SIG-M5 treated with dmso at 0.1 percent for 504 hours (cell line): ENCODE measurements around the gene RBBP5.
"Not testable (repeated sequence)": the region's sequence is repeated elsewhere in the genome, so short reads cannot be mapped to it uniquely, and the experiment has no call there.

Experiments used
- DNase-seq: peaks from one replicate; lab custom pipeline; 2025; ENCODE audit not compliant: unreplicated experiment; lab: John Stamatoyannopoulos, UW

RBBP5 gene, protein sequence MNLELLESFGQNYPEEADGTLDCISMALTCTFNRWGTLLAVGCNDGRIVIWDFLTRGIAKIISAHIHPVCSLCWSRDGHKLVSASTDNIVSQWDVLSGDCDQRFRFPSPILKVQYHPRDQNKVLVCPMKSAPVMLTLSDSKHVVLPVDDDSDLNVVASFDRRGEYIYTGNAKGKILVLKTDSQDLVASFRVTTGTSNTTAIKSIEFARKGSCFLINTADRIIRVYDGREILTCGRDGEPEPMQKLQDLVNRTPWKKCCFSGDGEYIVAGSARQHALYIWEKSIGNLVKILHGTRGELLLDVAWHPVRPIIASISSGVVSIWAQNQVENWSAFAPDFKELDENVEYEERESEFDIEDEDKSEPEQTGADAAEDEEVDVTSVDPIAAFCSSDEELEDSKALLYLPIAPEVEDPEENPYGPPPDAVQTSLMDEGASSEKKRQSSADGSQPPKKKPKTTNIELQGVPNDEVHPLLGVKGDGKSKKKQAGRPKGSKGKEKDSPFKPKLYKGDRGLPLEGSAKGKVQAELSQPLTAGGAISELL

DNA sequence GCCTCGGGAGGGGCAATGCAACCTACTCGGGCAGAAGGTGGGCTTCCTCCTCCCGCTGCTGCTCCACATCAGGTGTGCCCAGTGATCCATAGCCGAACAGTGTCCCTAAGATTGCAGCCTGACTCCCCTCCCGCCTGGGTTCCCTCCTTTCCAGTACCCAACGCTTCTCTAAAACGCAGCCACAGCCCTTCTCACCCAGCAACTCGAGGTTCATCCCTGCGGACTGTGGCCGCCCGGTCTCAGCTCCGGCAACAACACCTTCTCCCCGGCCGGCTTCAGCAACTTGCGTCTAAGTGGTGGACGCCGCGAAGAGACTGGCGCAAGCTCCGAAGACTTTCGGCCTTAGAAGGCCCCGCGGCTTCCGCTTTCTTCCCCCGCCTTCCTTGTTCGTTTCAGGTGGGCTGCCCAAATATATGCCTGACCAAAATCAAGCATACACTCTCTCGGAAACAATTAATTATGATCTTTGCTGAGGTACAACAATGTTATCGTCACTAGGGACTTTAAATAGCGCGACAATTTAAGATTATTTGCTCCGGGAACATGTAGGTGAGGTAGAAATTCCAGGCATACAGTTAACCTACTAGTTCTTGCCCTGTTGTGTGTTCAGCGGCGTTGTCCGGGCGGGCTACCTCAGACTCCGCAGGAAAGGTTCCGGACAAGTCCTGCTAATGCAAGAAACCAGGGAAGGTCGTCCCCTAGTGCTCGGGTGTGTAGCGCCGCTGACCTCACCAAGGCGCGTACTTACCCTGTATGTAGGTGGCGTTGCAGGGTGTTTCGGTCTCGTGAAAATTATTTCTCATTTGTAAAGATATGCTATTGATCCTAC is at the start of gene RBBP5:
TSS of gene RBBP5 (minus strand) at position 319 of the 829 bp plus-strand sequence. CDS start at position 214, 105 bp downstream.
- peak; percentile 100 for DNase-seq

DNA sequence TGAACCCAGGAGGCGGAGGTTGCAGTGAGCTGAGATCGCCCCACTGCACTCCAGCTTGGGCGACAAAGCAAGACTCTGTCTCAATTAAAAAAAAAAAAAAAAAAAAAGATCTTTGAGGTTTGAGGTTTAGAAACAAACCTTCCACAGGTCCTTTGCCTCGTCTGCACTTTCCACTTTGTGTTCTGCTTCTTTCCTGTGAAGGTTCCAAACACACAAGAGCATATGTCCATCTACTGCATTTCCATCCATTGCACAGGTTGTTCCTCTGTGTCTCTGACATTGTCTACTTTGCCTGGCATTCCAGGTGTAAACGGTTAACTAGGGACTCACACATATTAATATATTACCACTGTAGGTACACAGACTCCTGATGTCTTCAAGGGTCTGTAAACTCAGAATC is 49.6 kb upstream of the RBBP5 start:
- no peak for DNase-seq

DNA sequence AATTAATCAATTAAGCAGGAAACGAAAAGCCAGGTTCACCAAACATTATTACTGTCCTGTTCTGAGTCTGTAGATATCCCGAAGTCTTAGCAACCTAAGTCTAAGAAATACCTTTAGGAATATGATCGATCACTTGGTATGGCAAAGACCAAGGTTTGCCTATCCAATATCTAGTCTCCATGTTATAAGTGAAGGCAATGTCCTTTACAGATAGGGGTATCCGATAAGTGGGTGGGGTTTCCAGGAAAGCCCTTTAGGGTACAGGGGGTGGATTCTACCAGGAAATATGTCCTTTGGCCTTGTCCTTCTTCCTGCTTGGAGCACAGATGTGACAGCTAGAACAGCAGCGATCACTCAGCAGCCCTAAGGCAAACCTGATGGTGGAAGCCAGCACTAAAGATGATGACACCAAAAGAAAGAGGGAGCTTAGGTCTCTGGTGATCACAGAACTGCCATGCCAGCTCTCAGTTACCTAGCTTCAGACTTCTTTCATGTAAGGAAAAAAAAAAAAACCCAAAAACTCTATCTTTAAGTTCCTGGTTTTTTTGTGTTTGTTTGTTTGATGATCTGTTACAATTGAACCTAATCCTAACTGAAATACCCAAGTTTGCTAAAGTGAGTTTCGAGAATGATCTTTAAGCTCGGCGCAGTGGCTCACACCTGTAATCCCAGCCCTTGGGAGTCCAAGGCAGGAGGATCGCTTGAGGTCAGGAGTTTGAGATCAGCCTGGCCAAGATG is 48.9 kb upstream of the RBBP5 start:
- no peak for DNase-seq

DNA sequence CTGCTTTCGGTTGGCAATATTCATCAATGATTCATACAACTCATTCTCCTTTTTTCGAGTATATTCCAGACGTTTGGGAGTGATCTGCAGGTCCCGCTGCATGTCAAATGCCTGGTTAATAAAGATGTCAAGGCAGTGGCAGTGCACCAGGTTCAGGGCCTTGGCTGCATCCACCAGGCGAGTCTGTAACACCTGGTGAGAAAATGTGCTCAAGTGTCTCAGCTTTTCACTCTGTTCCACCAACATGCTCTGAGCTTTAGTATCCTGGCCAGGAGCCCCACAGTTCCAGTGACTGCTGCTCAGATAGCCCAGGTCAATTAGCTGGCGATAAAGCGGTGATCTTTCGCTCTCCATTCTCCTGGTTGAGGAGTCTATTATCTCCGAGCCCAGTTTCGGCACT is 47.5 kb upstream of the RBBP5 start:
- DNase-seq, result no peak

DNA sequence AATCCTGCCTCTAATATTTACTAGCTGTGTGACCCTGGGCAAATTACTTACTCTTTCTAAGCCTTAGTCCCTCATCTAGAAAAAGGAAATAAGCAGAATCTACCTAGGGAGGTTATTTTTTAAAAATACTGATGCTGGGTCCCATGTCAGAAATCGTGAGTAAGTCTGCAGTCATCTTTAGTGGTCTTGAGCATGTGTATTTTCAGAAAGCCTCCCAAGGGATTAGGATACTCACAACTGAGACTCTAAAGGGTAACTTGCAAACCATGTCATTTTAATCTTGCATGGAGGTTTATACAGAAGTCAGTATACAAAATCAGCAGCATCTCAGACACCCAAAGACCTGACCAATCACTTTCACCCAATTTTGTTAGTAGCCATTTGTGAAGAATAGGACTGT is 46.5 kb upstream of the RBBP5 start:
- DNase-seq, result no peak

DNA sequence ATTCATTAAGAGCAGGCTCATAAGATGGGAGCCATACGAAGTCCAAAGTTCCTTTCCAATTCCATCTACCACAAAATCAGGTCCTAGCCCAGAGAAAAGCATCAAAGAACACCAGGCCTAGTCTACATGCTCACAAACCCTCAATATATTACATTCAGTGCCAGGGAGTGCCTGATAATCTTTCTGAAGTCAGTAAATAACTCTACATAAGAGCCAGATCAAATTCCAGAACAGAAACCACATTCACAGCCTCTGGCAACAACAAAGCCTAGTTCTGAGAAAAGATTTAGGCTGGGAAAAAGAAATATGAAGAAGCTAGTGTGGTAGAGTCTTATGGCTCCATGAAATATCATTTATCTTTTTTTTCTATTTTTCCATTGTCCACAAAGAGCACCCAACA is 40.5 kb upstream of the RBBP5 start:
- DNase-seq, result no peak

DNA sequence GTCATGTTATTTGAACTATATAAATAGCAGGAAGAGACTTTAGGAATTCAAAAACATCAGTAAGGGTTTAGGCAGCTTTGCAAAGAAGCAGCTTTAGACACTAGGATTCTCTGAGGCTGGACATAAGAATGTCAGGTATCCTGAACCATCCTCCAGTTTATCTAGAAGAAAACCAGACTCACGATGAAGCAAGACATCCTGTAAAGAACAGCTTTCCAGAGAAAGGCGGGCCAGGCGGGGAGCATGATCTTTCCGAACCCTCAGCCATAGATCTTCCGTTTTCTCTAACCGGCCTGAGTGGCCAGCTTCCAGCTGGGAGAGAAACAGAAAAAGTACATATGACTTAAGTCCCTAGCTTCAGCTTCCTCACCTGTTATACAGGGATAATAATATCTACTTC is 39.3 kb upstream of the RBBP5 start:
- no peak for DNase-seq

DNA sequence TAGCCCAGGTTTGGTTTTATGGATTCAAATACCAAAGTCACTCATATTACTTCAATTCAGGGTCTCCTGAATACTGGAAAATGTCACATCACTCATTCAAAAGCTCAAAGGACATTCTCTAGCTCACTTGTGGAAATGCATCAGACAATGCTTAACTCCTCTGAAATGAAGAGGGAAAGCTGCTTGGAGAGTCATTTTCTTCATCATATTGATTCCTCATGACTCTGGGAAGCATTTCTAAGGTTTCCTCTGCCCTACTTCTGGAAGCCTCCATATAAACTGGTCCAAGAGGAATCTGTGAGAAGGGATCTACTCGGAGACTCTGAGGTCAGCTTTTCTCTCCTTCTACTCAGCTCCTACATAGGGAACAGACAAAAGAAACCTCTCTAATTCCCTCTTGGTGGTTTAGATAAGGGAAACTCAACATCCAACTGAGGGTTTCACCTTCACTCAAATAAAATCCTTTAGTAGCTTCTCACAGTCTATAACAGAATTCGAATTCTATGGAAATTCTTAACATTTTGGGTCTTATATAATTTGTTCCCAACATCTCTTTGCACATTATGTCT is 36.4 kb upstream of the RBBP5 start:
- DNase-seq, result no peak

DNA sequence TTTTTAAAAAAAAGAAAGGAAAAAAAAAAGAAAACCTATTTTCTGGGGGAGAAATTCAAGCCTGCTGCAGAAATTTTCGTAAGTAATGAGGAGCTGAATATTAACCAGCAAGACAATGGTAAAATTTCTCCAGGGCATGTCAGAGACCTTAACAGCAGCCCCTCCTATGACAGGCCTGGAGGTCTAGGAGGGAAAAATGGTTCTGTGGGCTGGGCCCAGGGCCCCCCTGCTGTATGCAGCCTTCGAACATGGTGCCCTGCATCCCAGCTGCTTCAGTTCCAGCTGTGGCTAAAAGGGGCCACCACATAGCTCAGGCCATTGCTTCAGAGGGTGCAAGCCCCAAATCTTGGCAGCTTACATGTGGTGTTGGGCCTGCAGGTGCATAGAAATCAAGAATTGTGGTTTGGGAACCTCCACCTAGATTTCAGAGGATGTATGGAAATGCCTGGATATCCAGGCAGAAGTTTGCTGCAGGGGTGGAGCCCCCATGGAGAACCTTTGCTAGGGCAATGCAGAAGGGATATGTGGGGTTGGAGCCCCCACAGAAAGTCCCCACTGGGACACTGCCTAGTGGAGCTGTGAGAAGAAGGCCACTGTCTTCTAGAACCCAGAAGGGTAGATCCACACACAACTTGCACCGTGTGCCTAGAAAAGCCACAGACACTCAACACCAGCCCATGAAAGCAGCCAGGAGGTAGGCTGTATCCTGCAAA is 34.0 kb upstream of the RBBP5 start:
- not testable (repeated sequence) for DNase-seq

DNA sequence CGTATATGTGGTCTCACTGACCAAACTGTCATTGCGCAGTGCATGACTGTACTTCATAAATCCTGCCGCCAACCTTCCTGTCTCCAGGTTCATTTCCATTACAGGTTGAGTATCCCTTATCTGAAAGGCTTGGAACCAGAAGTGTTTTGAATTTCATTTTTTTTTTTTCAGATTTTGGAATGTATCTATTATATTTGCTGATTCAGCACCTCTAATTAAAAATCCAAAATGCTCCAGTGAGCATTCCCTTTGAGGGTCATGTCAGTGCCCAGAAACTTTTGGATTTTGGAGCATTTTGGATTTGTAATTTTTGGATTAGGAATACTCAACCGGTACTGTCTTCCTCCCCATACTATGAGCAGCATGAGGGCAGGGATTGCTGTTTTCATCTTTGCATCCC is 30.7 kb upstream of the RBBP5 start:
- DNase-seq, result no peak

DNA sequence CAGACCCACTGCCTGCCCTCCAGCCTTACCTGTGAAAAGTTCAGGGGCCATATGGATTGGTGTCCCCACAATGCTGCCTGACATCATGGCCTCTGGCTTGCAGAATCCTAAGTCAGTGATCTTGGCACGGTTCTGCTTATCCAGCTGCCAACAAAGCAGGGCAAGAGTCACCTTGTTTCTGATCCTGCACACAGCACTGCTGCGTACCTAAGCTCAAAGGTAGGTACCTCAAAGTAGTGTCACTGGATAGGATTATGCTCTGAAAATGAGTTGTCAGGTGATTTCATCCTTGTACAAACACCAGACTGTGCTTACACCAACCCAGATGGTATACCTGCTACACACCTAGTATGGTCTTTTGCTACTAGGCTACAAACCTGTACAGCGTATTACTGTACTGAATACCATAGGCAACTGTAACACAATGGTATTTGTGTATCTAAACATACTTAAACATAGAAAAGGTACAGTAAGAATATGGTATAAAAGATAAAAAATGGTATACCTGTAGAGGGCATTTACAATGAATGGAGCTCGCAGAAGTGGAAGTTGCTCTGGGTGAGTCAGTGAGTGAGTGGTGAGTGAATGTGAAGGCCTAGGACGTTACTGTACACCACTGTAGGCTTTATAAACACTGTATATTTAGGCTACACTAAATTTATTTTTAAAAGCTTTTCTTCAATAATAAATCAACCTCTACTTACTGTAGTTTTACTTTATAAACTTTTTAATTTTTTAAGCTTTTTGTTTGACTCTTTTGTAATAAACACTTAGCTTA is 29.1 kb upstream of the RBBP5 start:
- DNase-seq, result no peak

DNA sequence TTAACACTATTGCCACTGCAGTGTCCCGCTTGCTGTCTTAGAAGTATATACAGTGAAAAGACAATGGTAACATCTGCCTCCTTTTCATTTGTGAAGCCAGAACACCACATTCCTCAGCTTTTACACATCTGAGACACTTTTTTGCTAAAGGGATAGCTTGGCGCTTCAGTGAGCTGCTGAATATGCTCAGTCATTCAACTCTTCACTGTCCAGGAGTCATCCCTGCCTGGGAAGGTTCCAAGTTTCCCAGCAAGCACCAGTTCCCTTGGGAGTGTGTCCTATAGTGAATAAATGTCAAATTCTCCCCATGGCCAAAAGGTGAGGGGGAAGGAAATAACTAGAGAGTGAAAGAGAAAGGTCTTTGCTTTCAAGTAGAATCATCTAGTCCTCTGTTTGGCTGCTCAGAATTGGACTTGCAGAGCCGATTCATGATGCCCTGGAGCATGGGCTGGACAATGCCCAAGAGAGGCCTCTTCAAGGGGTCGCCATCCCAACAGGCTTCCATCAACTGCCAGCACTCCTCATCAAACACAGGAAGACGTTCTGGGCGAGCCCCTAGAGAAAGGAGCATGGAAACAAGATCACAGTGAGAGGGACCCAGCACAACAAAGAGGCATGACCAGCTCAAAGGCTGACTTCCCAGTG is 25.5 kb upstream of the RBBP5 start:
- DNase-seq, result no peak

DNA sequence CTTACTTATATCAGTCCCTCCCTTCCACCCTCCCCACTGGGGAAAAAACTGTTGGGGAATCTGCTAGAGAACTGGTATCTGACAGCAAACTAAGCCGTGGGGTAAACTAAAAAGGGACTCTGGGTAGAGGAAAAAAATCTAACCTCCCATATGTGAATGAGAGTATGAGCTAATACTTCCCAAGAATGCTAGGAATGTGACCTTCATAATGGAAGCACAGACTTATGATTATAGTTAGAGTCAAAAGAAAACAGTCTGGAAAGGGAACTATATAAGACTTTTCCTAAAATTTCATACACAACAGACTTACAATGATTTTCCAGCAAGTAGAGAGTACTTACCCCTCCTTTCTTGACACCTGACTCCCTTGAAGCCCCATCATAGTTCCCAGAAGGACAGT is 23.0 kb upstream of the RBBP5 start:
- no peak for DNase-seq

DNA sequence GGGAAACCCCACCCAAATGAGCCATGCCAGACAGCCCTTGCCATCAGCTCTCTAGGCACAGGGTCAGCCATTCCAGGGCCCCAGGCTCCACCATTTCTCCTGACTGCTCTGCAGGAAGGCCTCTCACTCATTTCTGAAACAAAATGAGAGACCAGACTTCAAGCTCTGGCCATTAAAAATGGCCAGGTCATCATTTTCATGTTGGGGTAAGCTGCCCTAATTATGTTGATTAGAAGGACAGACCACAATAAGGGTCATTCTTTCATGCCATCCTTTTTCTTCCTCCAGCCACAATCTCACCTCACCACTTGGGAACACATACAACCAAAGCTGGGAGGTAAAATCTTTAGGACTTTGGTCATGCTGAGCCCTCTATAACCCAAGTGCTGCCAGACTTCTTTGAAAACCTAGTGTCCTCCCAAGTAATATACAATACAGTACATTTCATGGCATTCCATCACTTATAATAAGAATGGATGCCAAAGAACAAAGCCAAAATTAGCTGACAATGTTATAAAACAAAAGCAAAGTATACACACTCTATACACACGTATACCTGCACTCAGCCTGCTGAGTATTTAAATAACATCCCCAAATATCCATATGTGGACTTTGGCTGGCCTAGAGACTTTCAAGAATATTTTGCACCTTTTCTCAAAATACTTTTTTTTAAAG is 22.4 kb upstream of the RBBP5 start:
- DNase-seq, result no peak

DNA sequence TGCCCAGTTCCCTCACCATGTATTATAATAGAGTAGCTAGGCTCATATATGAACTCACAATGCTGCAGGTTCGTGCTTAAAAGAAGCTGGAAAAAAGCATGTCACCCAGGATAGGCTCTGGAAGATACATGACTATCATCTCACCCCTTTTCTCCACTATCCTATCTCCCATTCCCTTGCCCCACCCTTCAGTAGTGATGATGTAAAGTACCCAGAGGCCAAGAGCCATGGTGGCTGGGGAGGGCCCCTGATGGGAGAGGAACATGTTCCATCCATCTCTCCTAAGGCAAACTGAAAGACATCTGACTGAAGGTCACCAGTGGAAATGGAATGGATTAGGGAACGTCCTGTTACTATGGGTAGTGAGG is 20.3 kb upstream of the RBBP5 start:
- no peak for DNase-seq

DNA sequence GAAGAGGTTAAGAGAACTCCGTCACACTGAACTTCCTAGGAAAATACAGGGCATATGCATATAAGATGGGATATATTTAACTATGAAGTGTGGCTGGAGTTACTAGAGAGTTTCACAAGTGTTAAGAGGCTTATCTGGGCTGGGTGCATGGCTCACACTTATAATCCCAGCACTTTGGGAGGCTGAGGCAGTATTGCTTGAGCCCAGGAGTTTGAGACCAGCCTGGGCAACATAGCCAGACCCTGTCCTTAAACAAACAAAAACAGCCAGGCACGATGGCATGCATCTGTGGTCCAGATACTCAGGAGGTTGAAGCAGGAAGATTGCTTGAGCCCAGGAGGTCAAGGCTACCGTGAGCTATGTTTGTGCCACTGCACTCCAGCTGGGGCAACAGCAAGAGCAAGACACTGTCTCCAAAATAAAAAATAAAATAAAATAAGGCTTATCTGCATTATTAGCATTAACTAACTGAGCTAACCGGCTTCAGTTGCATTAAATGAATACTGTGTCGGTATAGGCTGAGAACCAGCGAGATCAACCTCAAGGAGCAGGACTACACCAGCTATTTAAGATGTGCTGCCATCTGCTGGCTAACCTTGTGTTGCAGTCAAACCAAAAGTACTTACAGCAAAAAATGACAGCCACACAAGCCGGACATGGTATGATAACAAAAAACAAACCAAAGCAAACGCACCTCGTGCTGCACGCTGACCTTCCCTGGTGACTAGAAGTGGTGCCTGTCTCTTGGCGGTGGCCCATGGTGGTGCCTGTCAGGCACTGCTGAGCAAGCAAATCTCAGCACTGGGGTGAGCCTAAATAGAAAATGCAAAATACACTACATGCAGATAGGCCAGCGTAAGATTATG is 19.7 kb upstream of the RBBP5 start:
- peak; percentile 88 for DNase-seq

DNA sequence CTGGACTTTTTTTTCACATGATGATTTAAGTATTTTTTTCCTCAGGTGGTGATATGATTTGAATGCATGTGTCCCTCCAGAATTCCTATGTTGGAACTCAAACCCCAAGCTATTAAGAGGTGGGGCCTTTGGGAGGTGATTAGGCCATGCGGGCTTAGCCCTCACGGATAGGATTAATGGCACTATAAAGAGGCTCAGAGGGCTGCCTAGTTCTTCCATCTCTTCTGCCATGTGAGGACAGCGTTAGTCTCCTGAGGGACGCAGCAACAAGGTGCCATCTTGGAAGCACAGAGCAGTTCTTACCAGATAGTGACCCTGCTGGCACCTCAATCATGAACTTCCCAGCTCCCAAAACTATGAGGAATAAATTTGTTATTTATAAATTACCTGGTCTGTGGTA is 18.3 kb upstream of the RBBP5 start:
- DNase-seq, result no peak

DNA sequence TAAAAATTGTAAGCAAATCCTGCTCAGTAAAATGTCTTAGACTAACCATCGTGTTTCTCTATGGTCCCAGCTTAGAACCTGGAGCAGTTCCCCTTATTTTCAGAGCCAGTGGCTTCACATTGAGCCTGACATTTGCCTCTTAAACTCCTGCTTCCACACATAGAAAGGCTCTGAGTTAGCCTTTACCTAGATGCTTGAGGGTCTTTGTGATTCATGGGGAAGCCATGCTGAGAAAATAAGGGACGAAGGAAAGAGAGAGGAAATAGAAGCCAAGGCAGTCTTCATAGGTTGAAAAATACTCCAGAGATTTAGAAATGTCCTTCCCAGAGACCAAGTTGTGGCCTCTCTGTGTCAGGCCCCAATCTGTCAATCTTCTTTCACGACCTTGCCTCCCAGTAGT is 16.1 kb upstream of the RBBP5 start:
- DNase-seq, result no peak
